H1 (cell line): ENCODE results near the gene NCAM1. TPM values are rescaled to one million over a fixed set of nuclear protein-coding genes. Genes with fewer than 3 reads are reported as not detected.

Experiments
- CTCF ChIA-PET: fragments of 300-600 bp; sonication (Branson Sonifier 250); formaldehyde crosslinking; loops from one replicate; lab custom pipeline; 2021; ENCODE audit not compliant: partially characterized antibody; lab: Charles Lee
- POLR2A ChIA-PET: fragments of 300-600 bp; sonication (Branson Sonifier 250); formaldehyde crosslinking; loops from one replicate; lab custom pipeline; 2021; ENCODE audit warnings: inconsistent platforms; ENCODE audit not compliant: partially characterized antibody; lab: Charles Lee
- DNase-seq, 2 experiments: peaks; one replicate each; pipeline versions ENCODE4 v3.0.0 to v3.0.0-alpha.2; 2010 to 2022; ENCODE audit warnings: low spot score in 2 of 2, low read depth in 1 of 2, mixed read lengths in 1 of 2
- FAIRE-seq: peaks from 2 replicates; lab custom pipeline; 2011; peaks lifted over from hg19 to GRCh38; lab: Jason Lieb, UNC
- H2AFZ ChIP-seq: 2 replicates; pipeline ENCODE4 v1.8.1; 2012; ENCODE audit warnings: low read length, inconsistent platforms
- H2AK5ac ChIP-seq: 2 replicates; pipeline ENCODE4 v1.6.1; 2013; ENCODE audit warnings: low read depth, low read length
- H2BK120ac ChIP-seq: replicated peaks from 2 replicates; pipeline ENCODE3; 2013; ENCODE audit warnings: low read depth, low read length, inconsistent platforms
- H2BK12ac ChIP-seq: 2 replicates; pipeline ENCODE4 v1.6.1; 2013; ENCODE audit warnings: low read depth, low read length
- H2BK15ac ChIP-seq: 2 replicates; pipeline ENCODE4 v1.6.1; 2013; ENCODE audit warnings: low read length
- H2BK20ac ChIP-seq: 2 replicates; pipeline ENCODE4 v1.6.1; 2013; ENCODE audit warnings: low read length
- H2BK5ac ChIP-seq: 2 replicates; pipeline ENCODE4 v1.6.1; 2013; ENCODE audit warnings: low read depth, low read length
- H3K14ac ChIP-seq: 2 replicates; pipeline ENCODE4 v1.6.1; 2013; ENCODE audit warnings: inconsistent platforms; ENCODE audit not compliant: insufficient read length
- H3K18ac ChIP-seq: 2 replicates; pipeline ENCODE4 v1.6.1; 2013; ENCODE audit warnings: low read length; ENCODE audit errors: extremely low read depth
- H3K23ac ChIP-seq: 2 replicates; pipeline ENCODE4 v1.6.1; 2013; ENCODE audit warnings: inconsistent platforms; ENCODE audit not compliant: insufficient read length
- H3K23me2 ChIP-seq: 2 replicates; pipeline ENCODE4 v1.6.1; 2013; ENCODE audit warnings: low read depth, low read length
- H3K27ac ChIP-seq: 2 replicates; pipeline ENCODE4 v1.6.1; 2011; ENCODE audit warnings: low read depth, low read length, inconsistent platforms
- H3K27me3 ChIP-seq, 4 experiments: replicated peaks in 1 of 4; 1 replicate in 1 of 4; 2 replicates in 3 of 4; pipeline versions ENCODE4 v1.6.1 to v1.8.1; 2011 to 2013; ENCODE audit warnings: low read length in 3 of 4, mild to moderate bottlenecking in 3 of 4, inconsistent platforms in 2 of 4, mixed read lengths in 2 of 4, moderate library complexity in 1 of 4; ENCODE audit not compliant: control insufficient read depth in 3 of 4, insufficient read depth in 3 of 4; ENCODE audit errors: extremely low read depth in 1 of 4
- H3K36me3 ChIP-seq, 4 experiments: 2 replicates each; pipeline versions ENCODE4 v1.6.1 to v1.8.1; 2011 to 2013; ENCODE audit warnings: mild to moderate bottlenecking in 4 of 4, low read length in 3 of 4, moderate library complexity in 2 of 4, control low read depth in 1 of 4, inconsistent platforms in 1 of 4; ENCODE audit not compliant: insufficient read depth in 4 of 4, control insufficient read depth in 2 of 4
- H3K4ac ChIP-seq: replicated peaks from 2 replicates; pipeline ENCODE3; 2013; ENCODE audit warnings: low read length, low read depth, mixed read lengths, inconsistent platforms; ENCODE audit not compliant: insufficient read length
- H3K4me1 ChIP-seq, 4 experiments: replicated peaks in 1 of 4; 1 replicate in 1 of 4; 2 replicates in 3 of 4; pipeline versions ENCODE4 v1.6.1 to v1.8.1; 2011 to 2013; ENCODE audit warnings: low read length in 3 of 4, inconsistent platforms in 2 of 4, mixed read lengths in 1 of 4; ENCODE audit not compliant: insufficient read depth in 4 of 4, control insufficient read depth in 3 of 4
- H3K4me2 ChIP-seq, 2 experiments: 2 replicates each; pipeline versions ENCODE4 v1.6.1 to v1.8.1; 2011 to 2013; ENCODE audit warnings: low read depth in 2 of 2, low read length in 2 of 2, control low read depth in 1 of 2, inconsistent platforms in 1 of 2, mild to moderate bottlenecking in 1 of 2; ENCODE audit not compliant: insufficient read depth in 1 of 2
- H3K4me3 ChIP-seq, 4 experiments: fragments of 200-600, 300-600 bp in 1 of 4; sonication (generic), shearing (Covaris generic), sonication (Bioruptor Twin) in 1 of 4; 2 replicates each; pipeline versions ENCODE4 v1.5.1 to v1.8.1; 2011 to 2016; ENCODE audit warnings: low read length in 4 of 4, low read depth in 3 of 4, control low read depth in 2 of 4, inconsistent platforms in 2 of 4, mild to moderate bottlenecking in 2 of 4, mixed read lengths in 1 of 4, moderate library complexity in 1 of 4; ENCODE audit not compliant: insufficient read depth in 2 of 4; ENCODE audit errors: extremely low read depth in 1 of 4
- H3K56ac ChIP-seq: replicated peaks from 2 replicates; pipeline ENCODE3; 2013; ENCODE audit warnings: low read depth, mild to moderate bottlenecking, mixed read lengths, low read length, inconsistent platforms; ENCODE audit not compliant: insufficient read length
- H3K79me1 ChIP-seq: 2 replicates; pipeline ENCODE4 v1.6.1; 2013; ENCODE audit warnings: low read depth, low read length, control low read depth
- H3K79me2 ChIP-seq, 2 experiments: 2 replicates each; pipeline versions ENCODE4 v1.6.1 to v1.8.1; 2012 to 2013; ENCODE audit warnings: low read length in 2 of 2, mild to moderate bottlenecking in 2 of 2, inconsistent platforms in 1 of 2; ENCODE audit not compliant: insufficient read depth in 2 of 2, control insufficient read depth in 1 of 2
- H3K9ac ChIP-seq, 4 experiments: replicated peaks in 1 of 4; 1 replicate in 1 of 4; 2 replicates in 3 of 4; pipeline versions ENCODE4 v1.6.1 to v1.8.1; 2011 to 2013; ENCODE audit warnings: low read depth in 3 of 4, low read length in 3 of 4, control low read depth in 2 of 4, mild to moderate bottlenecking in 2 of 4, moderate library complexity in 2 of 4, inconsistent platforms in 1 of 4; ENCODE audit errors: extremely low read depth in 1 of 4
- H3K9me3 ChIP-seq, 2 experiments: 2 replicates each; pipeline versions ENCODE4 v1.6.1 to v1.8.1; 2012 to 2013; ENCODE audit warnings: mild to moderate bottlenecking in 2 of 2, moderate library complexity in 2 of 2, control low read depth in 1 of 2, inconsistent platforms in 1 of 2, low read depth in 1 of 2, low read length in 1 of 2, mixed read lengths in 1 of 2; ENCODE audit not compliant: insufficient read depth in 2 of 2
- H4K20me1 ChIP-seq, 2 experiments: replicated peaks in 1 of 2; 2 replicates each; pipeline versions ENCODE3 to v1.8.1; 2011 to 2013; ENCODE audit warnings: inconsistent platforms in 2 of 2, low read length in 2 of 2, mild to moderate bottlenecking in 1 of 2; ENCODE audit not compliant: insufficient read depth in 2 of 2, control insufficient read depth in 1 of 2
- H4K5ac ChIP-seq: 2 replicates; pipeline ENCODE4 v1.6.1; 2013; ENCODE audit warnings: low read length, low read depth, mixed read lengths, inconsistent platforms; ENCODE audit not compliant: insufficient read length
- H4K8ac ChIP-seq: 2 replicates; pipeline ENCODE4 v1.8.0; 2013; ENCODE audit warnings: mild to moderate bottlenecking, moderate library complexity, low read length, inconsistent platforms; ENCODE audit not compliant: insufficient read depth; ENCODE audit errors: extremely low read depth
- H4K91ac ChIP-seq: replicated peaks from 2 replicates; pipeline ENCODE3; 2013; ENCODE audit warnings: low read length, mixed read lengths, inconsistent platforms; ENCODE audit not compliant: insufficient read length
- CEBPB ChIP-seq: IDR thresholded peaks from 2 replicates; pipeline ENCODE4 v1.6.1; 2012; ENCODE audit warnings: low read depth, low read length
- CHD2 ChIP-seq: IDR thresholded peaks from 2 replicates; pipeline ENCODE4 v1.6.1; 2012; ENCODE audit warnings: low read length, improper control_type of control experiment
- CTBP2 ChIP-seq: IDR thresholded peaks from 2 replicates; pipeline ENCODE4 v1.7.0; 2011; ENCODE audit warnings: borderline replicate concordance, mild to moderate bottlenecking, moderate library complexity, mixed read lengths, low read length; ENCODE audit not compliant: insufficient read depth, insufficient read length
- HDAC2 ChIP-seq, 2 experiments: fragments of 300-600 bp in 1 of 2; sonication (generic) in 1 of 2; IDR thresholded peaks; 2 replicates each; pipeline ENCODE4 v1.6.1; 2011 to 2012; ENCODE audit warnings: low read depth in 2 of 2, low read length in 2 of 2, mild to moderate bottlenecking in 2 of 2, moderate library complexity in 2 of 2, borderline replicate concordance in 1 of 2, inconsistent platforms in 1 of 2
- RFX5 ChIP-seq: IDR thresholded peaks from 2 replicates; pipeline ENCODE4 v1.6.1; 2011; ENCODE audit warnings: low read depth, low read length, improper control_type of control experiment, borderline replicate concordance
- WGBS, 2 experiments: shearing (Covaris generic) in 1 of 2; methylation state at CpG; one replicate each; pipeline versions ENCODE4 v1.1.6 to v1.1.7; 2013 to 2015; ENCODE audit warnings: low lambda C conversion rate in 2 of 2, mixed read lengths in 2 of 2, inconsistent platforms in 1 of 2, low coverage in 1 of 2, missing lambda C conversion rate in 1 of 2; ENCODE audit not compliant: insufficient replicate concordance in 2 of 2, insufficient coverage in 1 of 2, insufficient read length in 1 of 2; ENCODE audit errors: extremely low coverage in 1 of 2, missing lambda C conversion rate in 1 of 2; 5-methylcytosine and 5-hydroxymethylcytosine counted together
- polyA plus RNA-seq, 7 experiments: library from polyadenylated mRNA; depleted of rRNA in 3 of 7; stranded (reverse) in 5 of 7; unstranded in 2 of 7; fragments of >200 nt in 5 of 7; fragments of 200-250 nt in 2 of 7; gene quantifications; 1 replicate in 5 of 7; 2 replicates in 1 of 7; 4 replicates in 1 of 7; pipeline versions ENCODE4 v1.2.1 to v1.2.3, GENCODE V29; 2011 to 2013; ENCODE audit warnings: missing spikeins in 2 of 7, mixed read lengths in 2 of 7
- total RNA-seq: library from RNA; stranded (reverse); fragmentation: NEBNext Ultra II Directional; extraction: Animal tissue kit (Norgen Biotek cat#: 25700); gene quantifications from 2 replicates; pipeline ENCODE4 v1.2.1, GENCODE V29; 2021

The NCAM1 gene
- total and polyA plus RNA-seq, 2 of the 8 experiments (the other 6 are each of a cell fraction or from before 2014, with no cell fraction given) = 3.1 to 4.3 TPM

DNA sequence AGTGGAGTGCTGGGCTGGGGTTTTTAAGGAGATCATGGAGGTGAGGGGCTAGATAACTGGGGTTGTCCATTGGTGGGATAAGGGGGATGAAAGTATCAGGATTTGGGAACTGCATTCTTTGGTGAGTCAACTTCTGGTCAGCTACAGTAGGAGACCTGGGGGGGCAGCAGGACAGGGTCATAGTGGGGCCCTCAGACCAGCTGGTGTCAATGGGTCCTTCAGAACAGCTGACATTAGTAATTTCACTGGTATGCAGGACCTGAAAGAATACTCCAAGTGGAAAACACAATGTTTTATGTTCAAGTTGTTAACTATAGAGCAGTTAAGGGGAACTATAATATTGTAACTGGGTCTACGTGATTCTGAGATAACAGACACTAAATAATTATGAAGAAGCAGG lies 350.3 kb downstream of the NCAM1 start:
- no peaks in the 10 kb centered on the region for H4K20me1 ChIP-seq
- no peaks in the 10 kb centered on the region for H3K79me1 ChIP-seq
- H3K23ac ChIP-seq = no peak overlapping the region
- peaks cover 6% of the 10 kb centered on the region for H3K23me2 ChIP-seq
- peaks cover 0 to 8% (median 3%) of the 10 kb centered on the region in 4 experiments; a peak in 1 of 7 replicates for H3K27me3 ChIP-seq
- no peak overlapping the region for H2BK120ac ChIP-seq
- no peak overlapping the region for H3K56ac ChIP-seq
- 100% methylated on average over 1 of the region's 1 CpG; no CpG with 5 or more reads in 1 of the 2 experiments for WGBS, 2 experiments
- H3K79me2 ChIP-seq = no peaks in the 10 kb centered on the region
- no peak overlapping the region for H3K4me3 ChIP-seq
- no peak overlapping the region for H4K91ac ChIP-seq
- DNase-seq (no peak), FAIRE-seq (no peak)
- H4K8ac ChIP-seq = no peak overlapping the region
- peaks cover 0 to 13% (median 6%) of the 10 kb centered on the region in 4 experiments; a peak in 6 of 7 replicates for H3K4me1 ChIP-seq
- H3K14ac ChIP-seq = no peak overlapping the region
- H3K36me3 ChIP-seq = no peaks in the 10 kb centered on the region
- H2AK5ac ChIP-seq = no peak overlapping the region
- no peak overlapping the region for H3K27ac ChIP-seq
- POLR2A ChIA-PET = interaction anchor here (0.7 kb wide), 1 partner anchor 480 kb away, joined by 4 read pairs; no protein-coding TSS in a partner anchor
- no peak overlapping the region for H3K4me2 ChIP-seq
- H3K9ac ChIP-seq = no peak overlapping the region
- no peak overlapping the region for H4K5ac ChIP-seq
- no peak overlapping the region for H2BK20ac ChIP-seq
- no peak overlapping the region for H2BK15ac ChIP-seq
- H2AFZ ChIP-seq = no peak overlapping the region
- H3K18ac ChIP-seq = no peak overlapping the region
- CTCF ChIA-PET = interaction anchor here (0.9 to 2.8 kb wide), 6 partner anchors 22 to 420 kb away, joined by 3 to 18 read pairs (median 4); no protein-coding TSS in a partner anchor
- TF ChIP-seq HDAC2 (IDR thresholded peaks at IDR 0.05; ENCODE audit: borderline replicate concordance in 1 of 2, low read depth in 2 of 2, low read length in 2 of 2) = no peak
- no peak for TF ChIP-seq CEBPB
- TF ChIP-seq CTBP2 = no peak
- no peak for TF ChIP-seq RFX5
- TF ChIP-seq CHD2 = no peak
- H2BK5ac ChIP-seq = no peak overlapping the region
- H2BK12ac ChIP-seq = no peak overlapping the region
- H3K4ac ChIP-seq = no peak overlapping the region
- H3K9me3 ChIP-seq = no peaks in the 10 kb centered on the region
